ENCODE measurements around the gene OSBPL9. TPM values are rescaled to one million over a fixed set of nuclear protein-coding genes. Genes with fewer than 3 reads are reported as not detected.

The OSBPL9 gene
- total RNA-seq, 1 donor from 2014 or later: 63.7 TPM

DNA sequence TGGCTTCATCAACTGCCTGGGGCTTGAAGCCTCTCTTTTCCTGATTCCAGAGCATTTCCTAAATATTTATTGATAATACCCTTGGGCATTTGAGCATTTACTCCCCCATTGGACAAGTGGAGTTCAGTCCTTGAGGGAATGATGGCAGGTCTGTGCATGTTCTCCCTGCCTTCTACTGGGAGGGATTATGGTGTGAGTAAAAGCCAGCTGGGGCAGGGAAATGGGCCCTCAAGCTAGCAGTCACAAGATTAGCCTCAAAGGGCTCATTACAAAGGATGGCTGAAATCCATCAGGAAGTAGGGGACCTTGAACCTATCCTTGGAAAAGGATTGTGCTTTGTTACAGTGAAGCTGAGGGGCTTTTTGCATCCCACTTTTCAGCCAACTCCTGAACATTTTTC is 24.2 kb upstream of the OSBPL9 start:
- ChIA-PET POLR2A (no interaction called here), CTCF (no interaction called here)
- DNase-seq: no peak
- no peaks in the 10 kb centered on the region for H3K9me3 Mint-ChIP-seq
- TF ChIP-seq, protein P1, sequence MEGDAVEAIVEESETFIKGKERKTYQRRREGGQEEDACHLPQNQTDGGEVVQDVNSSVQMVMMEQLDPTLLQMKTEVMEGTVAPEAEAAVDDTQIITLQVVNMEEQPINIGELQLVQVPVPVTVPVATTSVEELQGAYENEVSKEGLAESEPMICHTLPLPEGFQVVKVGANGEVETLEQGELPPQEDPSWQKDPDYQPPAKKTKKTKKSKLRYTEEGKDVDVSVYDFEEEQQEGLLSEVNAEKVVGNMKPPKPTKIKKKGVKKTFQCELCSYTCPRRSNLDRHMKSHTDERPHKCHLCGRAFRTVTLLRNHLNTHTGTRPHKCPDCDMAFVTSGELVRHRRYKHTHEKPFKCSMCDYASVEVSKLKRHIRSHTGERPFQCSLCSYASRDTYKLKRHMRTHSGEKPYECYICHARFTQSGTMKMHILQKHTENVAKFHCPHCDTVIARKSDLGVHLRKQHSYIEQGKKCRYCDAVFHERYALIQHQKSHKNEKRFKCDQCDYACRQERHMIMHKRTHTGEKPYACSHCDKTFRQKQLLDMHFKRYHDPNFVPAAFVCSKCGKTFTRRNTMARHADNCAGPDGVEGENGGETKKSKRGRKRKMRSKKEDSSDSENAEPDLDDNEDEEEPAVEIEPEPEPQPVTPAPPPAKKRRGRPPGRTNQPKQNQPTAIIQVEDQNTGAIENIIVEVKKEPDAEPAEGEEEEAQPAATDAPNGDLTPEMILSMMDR (IDR thresholded peaks at IDR 0.05): no peak
- intact Hi-C loops (cut with micrococcal nuclease): no loop called here
- H3K4me3 Mint-ChIP-seq: no peak overlapping the region
- no peaks in the 10 kb centered on the region for H3K36me3 Mint-ChIP-seq (ENCODE audit: low read depth)
- no peak for ATAC-seq (ENCODE audit: low read depth)
- H3K27ac Mint-ChIP-seq: no peak overlapping the region
- no peaks in the 10 kb centered on the region for H3K4me1 Mint-ChIP-seq
- no peaks in the 10 kb centered on the region for H3K27me3 Mint-ChIP-seq

DNA sequence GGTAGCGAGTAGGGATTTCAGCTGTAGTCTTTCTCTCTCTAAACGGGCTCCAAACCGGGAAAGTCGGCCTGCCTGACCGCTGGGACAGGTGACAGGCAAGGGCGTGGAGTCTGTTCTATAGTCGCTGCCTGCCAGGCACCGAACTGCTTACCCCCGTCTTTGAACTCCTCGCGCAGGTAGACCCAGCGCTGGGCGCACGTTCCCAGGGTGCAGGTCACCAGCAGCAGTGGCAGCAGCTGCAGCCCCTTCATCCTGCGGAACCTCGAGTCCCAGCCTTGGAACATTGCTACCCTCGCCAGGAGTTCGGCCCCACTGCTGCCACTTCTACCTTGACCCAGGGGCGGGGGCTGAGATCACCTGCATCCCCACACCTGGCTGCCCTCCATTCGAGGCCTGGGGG is 22.2 kb upstream of the OSBPL9 start:
- ChIA-PET CTCF (no interaction called here), POLR2A (interaction anchor here (0.5 kb wide), 1 partner anchor 33 kb away, joined by 3 read pairs; no protein-coding TSS in a partner anchor)
- H3K4me3 Mint-ChIP-seq: no peak overlapping the region
- intact Hi-C loops (cut with micrococcal nuclease): no loop called here
- DNase-seq: no peak
- no peaks in the 10 kb centered on the region for H3K27me3 Mint-ChIP-seq
- ATAC-seq (ENCODE audit: low read depth): no peak
- H3K27ac Mint-ChIP-seq: no peak overlapping the region
- TF ChIP-seq, protein P1 (IDR thresholded peaks at IDR 0.05): no peak
- H3K36me3 Mint-ChIP-seq (ENCODE audit: low read depth): no peaks in the 10 kb centered on the region
- H3K4me1 Mint-ChIP-seq: no peaks in the 10 kb centered on the region
- H3K9me3 Mint-ChIP-seq: no peaks in the 10 kb centered on the region

DNA sequence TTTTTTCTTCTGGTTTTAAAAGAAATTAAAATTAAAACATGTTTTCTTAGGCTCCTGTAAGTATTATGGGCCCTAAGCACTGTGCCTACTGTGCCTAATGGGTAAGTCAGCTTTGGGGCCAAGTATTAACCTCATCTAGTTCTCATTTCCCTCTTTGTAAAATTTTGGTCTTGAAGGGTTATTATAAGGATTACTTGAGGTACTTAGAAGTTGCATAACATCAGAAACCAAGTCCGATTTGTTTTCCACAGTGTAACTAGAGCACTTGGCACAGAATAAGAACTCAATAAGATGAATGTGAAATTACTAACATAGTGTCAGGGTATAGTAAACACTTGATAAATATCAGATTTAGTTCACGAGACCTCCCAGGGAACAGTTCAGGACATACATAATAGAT is 16.4 kb upstream of the OSBPL9 start:
- TF ChIP-seq, protein P1 (IDR thresholded peaks at IDR 0.05): no peak
- Mint-ChIP-seq H3K4me3 (no peak overlapping the region), H3K36me3 (ENCODE audit: low read depth) (no peaks in the 10 kb centered on the region), H3K9me3 (no peaks in the 10 kb centered on the region), H3K4me1 (no peaks in the 10 kb centered on the region), H3K27ac (no peak overlapping the region), H3K27me3 (no peaks in the 10 kb centered on the region)
- intact Hi-C loops (cut with micrococcal nuclease): no loop called here
- ChIA-PET CTCF (no interaction called here), POLR2A (no interaction called here)
- ATAC-seq (ENCODE audit: low read depth) (no peak), DNase-seq (no peak)

DNA sequence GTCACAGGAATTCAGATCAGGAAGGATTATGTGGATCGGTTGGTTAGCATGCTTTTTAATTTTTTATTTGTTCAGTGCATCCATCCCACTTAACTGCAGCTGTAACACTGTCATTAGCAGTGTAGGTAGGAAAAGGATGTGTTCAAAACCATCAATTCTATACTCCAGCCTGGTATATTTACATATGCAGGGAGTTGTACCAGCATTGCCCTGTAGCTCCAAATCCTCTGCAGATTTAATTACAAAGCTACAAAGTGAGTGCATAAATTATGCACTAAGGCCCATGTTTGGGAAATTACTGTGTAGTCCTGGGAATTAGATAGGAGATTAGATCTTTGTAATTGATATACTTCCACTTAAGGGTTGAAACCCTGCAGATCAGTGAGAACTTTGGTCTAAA is 15.9 kb upstream of the OSBPL9 start:
- ATAC-seq (ENCODE audit: low read depth) (no peak), DNase-seq (no peak)
- Mint-ChIP-seq H3K27me3 (no peaks in the 10 kb centered on the region), H3K4me1 (no peaks in the 10 kb centered on the region), H3K27ac (no peak overlapping the region), H3K9me3 (no peaks in the 10 kb centered on the region), H3K36me3 (ENCODE audit: low read depth) (no peaks in the 10 kb centered on the region), H3K4me3 (no peak overlapping the region)
- ChIA-PET POLR2A (no interaction called here), CTCF (no interaction called here)
- intact Hi-C loops (cut with micrococcal nuclease): no loop called here
- TF ChIP-seq, protein P1 (IDR thresholded peaks at IDR 0.05): no peak

DNA sequence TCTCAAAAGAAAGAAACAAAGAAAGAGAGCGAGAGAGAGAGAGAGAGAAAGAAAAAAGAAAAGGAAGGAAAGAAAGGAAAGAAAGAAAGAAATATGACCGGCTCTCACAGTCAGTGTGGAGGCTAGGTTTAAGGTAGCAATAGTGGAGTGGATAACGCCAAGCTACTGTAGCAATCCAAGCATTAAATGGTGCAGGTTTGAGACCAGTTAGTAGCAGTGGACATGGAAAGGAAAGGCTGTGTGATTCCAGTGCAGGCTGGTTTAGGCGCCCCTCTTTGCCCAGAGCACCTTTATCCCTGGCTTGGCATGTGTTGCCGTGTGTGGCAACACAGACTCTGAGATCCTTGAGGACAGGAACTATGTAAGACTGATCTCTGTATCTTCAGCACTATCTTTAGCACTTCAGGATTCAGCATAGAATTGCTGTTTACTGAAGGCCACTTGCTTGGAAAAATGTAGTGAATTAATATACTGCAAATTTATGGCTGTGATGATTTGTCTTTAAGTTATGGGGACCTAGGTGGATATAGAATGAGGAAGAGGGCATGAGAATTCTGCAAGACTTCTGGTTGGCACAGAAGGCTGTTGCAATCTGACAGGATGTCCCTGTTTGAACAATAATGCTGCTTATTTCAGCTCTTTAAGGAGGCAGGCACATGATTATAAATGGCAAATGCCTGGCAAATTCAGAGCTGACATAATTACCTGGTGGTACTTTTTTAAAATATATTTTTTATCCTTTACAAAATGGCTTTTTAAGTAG is 10.8 kb upstream of the OSBPL9 start:
- Mint-ChIP-seq H3K9me3 (no peaks in the 10 kb centered on the region), H3K36me3 (ENCODE audit: low read depth) (no peaks in the 10 kb centered on the region), H3K4me1 (no peaks in the 10 kb centered on the region), H3K27me3 (no peaks in the 10 kb centered on the region), H3K27ac (no peak overlapping the region), H3K4me3 (no peak overlapping the region)
- ChIA-PET CTCF (no interaction called here), POLR2A (no interaction called here)
- TF ChIP-seq, protein P1 (IDR thresholded peaks at IDR 0.05): no peak
- intact Hi-C loops (cut with micrococcal nuclease): no loop called here
- ATAC-seq (ENCODE audit: low read depth) (no peak), DNase-seq (no peak)
